PC-9 (cell line): ENCODE data around the gene SLC30A2. TPM values are rescaled to one million over a fixed set of nuclear protein-coding genes. Genes with fewer than 3 reads are reported as not detected.

Source experiments
- BruUV-seq: library from RNA; stranded (reverse); fragments of 400-500 nt; replicated peaks from 2 replicates; lab custom pipeline; 2021; lab: Mats Ljungman, UMichigan
- CTCF ChIA-PET: fragments of 300-600 bp; sonication (Branson Sonifier 250); formaldehyde crosslinking; loops from one replicate; lab custom pipeline; 2022; ENCODE audit warnings: antibody characterized with exemption; lab: Charles Lee
- POLR2A ChIA-PET: fragments of 300-600 bp; sonication (Branson Sonifier 250); formaldehyde crosslinking; loops from one replicate; lab custom pipeline; 2022; ENCODE audit warnings: antibody characterized with exemption; ENCODE audit not compliant: unreplicated experiment; lab: Charles Lee
- DNase-seq, 2 experiments: peaks; one replicate each; pipeline versions ENCODE4 v3.0.0 to v3.0.0-alpha.2; 2015 to 2022; ENCODE audit warnings: mixed read lengths in 1 of 2
- H2AFZ ChIP-seq: fragments of 200-600 bp; sonication (generic); 2 replicates; pipeline ENCODE4 v1.8.1; 2017; ENCODE audit warnings: antibody characterized with exemption
- H3F3A ChIP-seq: fragments of 200-600 bp; sonication (generic); 2 replicates; pipeline ENCODE4 v1.8.1; 2017; ENCODE audit warnings: antibody characterized with exemption, mild to moderate bottlenecking, low read depth; ENCODE audit not compliant: insufficient read depth
- H3K27ac ChIP-seq: fragments of 200-600 bp; sonication (generic); 2 replicates; pipeline ENCODE4 v1.6.1; 2016; ENCODE audit warnings: mixed run types
- H3K27me3 ChIP-seq: fragments of 200-600 bp; sonication (generic); 2 replicates; pipeline ENCODE4 v1.6.1; 2016; ENCODE audit warnings: low read depth, mixed run types; ENCODE audit not compliant: insufficient read depth
- H3K36me3 ChIP-seq: fragments of 200-600 bp; sonication (generic); 2 replicates; pipeline ENCODE4 v1.6.1; 2016; ENCODE audit warnings: low read depth, mixed run types
- H3K4me1 ChIP-seq: fragments of 200-600 bp; sonication (generic); replicated peaks from 2 replicates; pipeline ENCODE4 v1.6.1; 2016; ENCODE audit warnings: mixed run types; ENCODE audit not compliant: insufficient read depth
- H3K4me2 ChIP-seq: fragments of 200-600 bp; sonication (generic); 2 replicates; pipeline ENCODE4 v1.6.1; 2017; ENCODE audit warnings: mixed run types
- H3K4me3 ChIP-seq: fragments of 200-600 bp; sonication (generic); 2 replicates; pipeline ENCODE4 v1.6.1; 2016; ENCODE audit warnings: mixed run types
- H3K79me2 ChIP-seq: fragments of 200-600 bp; sonication (generic); 2 replicates; pipeline ENCODE4 v1.6.1; 2017; ENCODE audit warnings: low read depth, mixed run types
- H3K9me2 ChIP-seq: fragments of 200-600 bp; sonication (generic); 2 replicates; pipeline ENCODE4 v1.8.1; 2017; ENCODE audit warnings: mild to moderate bottlenecking; ENCODE audit not compliant: insufficient read depth
- H3K9me3 ChIP-seq: fragments of 200-600 bp; sonication (generic); 2 replicates; pipeline ENCODE4 v1.8.1; 2016; ENCODE audit warnings: low read depth; ENCODE audit not compliant: insufficient read depth
- H4K20me1 ChIP-seq: fragments of 200-600 bp; sonication (generic); 2 replicates; pipeline ENCODE4 v1.8.1; 2017; ENCODE audit not compliant: insufficient read depth
- CTCF ChIP-seq: fragments of 200-600 bp; sonication (generic); conservative IDR thresholded peaks from 2 replicates; pipeline ENCODE4 v1.6.1; 2017; ENCODE audit warnings: mixed run types, antibody characterized with exemption, mild to moderate bottlenecking, moderate library complexity
- EZH2 ChIP-seq: fragments of 200-600 bp; sonication (generic); IDR thresholded peaks from 2 replicates; pipeline ENCODE4 v1.8.0; 2017; ENCODE audit warnings: antibody characterized with exemption, low read depth
- intact Hi-C: fragments of 100-400 bp; cut with micrococcal nuclease; formaldehyde crosslinking; loops from one replicate; pipeline ENCODE4 v1.10.0; 2022; ENCODE audit not compliant: unreplicated experiment
- total RNA-seq: library from RNA; stranded (reverse); gene quantifications from 2 replicates; pipeline ENCODE4 v1.2.3, GENCODE V29; 2021

The SLC30A2 gene
- total RNA-seq, 1 experiment from 2014 or later, result not detected

- Histone ChIP-seq H3F3A (peaks cover 4% of the 10 kb centered on the region; the same call in 1 of the 2 replicates), H3K4me2 (no peak overlapping the region), H2AFZ (no peak overlapping the region), H3K27me3 (no peaks in the 10 kb centered on the region), H3K36me3 (no peaks in the 10 kb centered on the region), H3K4me3 (no peak overlapping the region), H4K20me1 (no peaks in the 10 kb centered on the region), H3K9me3 (no peaks in the 10 kb centered on the region), H3K79me2 (no peaks in the 10 kb centered on the region), H3K27ac (no peak overlapping the region), H3K9me2 (no peaks in the 10 kb centered on the region), H3K4me1 (peaks cover 6% of the 10 kb centered on the region)
- BruUV-seq, result no TSS peak
- intact Hi-C loops, result no loop called here
- POLR2A ChIA-PET, result no interaction called here
- TF ChIP-seq CTCF (no peak), EZH2 (no peak)
- no peak for DNase-seq
- CTCF ChIA-PET, result no interaction called here
Measured at GRCh38 chr1:25991937-25992688, 53.8 kb downstream of the SLC30A2 start.

DNA sequence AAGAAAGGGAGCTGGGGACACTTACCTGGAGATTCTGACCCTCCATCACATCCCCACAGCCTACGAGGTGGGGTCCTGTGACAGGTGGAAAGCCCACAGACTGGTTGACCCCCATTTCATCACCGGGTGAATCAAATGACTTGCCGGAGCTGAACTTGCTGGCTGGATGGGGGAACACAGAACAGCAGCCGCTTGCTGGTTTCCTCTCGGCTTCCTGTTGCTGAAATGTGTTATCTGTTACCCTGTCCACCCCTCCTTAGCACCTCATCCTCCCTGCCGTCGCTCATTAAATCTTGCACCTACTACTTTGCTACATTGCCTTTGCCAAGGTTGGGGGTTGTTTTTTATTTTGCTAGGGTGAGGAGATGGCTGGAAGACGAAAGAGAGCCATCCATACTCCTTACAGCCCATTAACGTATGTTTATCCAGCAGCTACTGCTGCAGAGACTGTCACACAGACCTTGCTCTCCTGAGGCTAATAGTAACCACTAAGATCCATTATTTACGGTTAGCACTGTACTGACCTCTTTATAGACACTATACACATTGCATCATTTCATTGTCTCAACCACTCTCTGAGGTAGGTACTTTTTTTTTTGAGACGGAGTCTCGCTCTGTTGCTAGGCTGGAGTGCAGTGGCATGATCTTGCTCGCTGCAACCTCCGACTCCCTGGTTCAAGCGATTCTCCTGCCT lies 55.1 kb downstream of the SLC30A2 start:
- H3K36me3 ChIP-seq, result no peaks in the 10 kb centered on the region
- ChIA-PET POLR2A (no interaction called here), CTCF (no interaction called here)
- no peak overlapping the region for H3K4me2 ChIP-seq
- no peaks in the 10 kb centered on the region for H3K9me3 ChIP-seq
- intact Hi-C loops, result no loop called here
- H3K9me2 ChIP-seq, result no peaks in the 10 kb centered on the region
- no peak for TF ChIP-seq CTCF
- no peak for TF ChIP-seq EZH2
- H4K20me1 ChIP-seq, result no peaks in the 10 kb centered on the region
- no peaks in the 10 kb centered on the region for H3K4me1 ChIP-seq
- no peak overlapping the region for H3K4me3 ChIP-seq
- no peak overlapping the region for H3K27ac ChIP-seq
- BruUV-seq, result no TSS peak
- no peaks in the 10 kb centered on the region for H3K79me2 ChIP-seq
- no peaks in the 10 kb centered on the region for H3F3A ChIP-seq
- no peak for DNase-seq
- no peak overlapping the region for H2AFZ ChIP-seq
- no peaks in the 10 kb centered on the region for H3K27me3 ChIP-seq

GRCh38 chr1:25990251-25990650 lies 55.7 kb downstream of the SLC30A2 start:
- intact Hi-C loops, result no loop called here
- ChIA-PET CTCF (no interaction called here), POLR2A (no interaction called here)
- no TSS peak for BruUV-seq
- no peak overlapping the region for H2AFZ ChIP-seq
- no peaks in the 10 kb centered on the region for H3F3A ChIP-seq
- H3K4me1 ChIP-seq, result no peaks in the 10 kb centered on the region
- no peak for TF ChIP-seq CTCF
- no peak for TF ChIP-seq EZH2
- no peak overlapping the region for H3K4me3 ChIP-seq
- no peaks in the 10 kb centered on the region for H3K9me2 ChIP-seq
- no peaks in the 10 kb centered on the region for H3K36me3 ChIP-seq
- no peaks in the 10 kb centered on the region for H3K79me2 ChIP-seq
- no peak for DNase-seq
- H3K27ac ChIP-seq, result no peak overlapping the region
- no peaks in the 10 kb centered on the region for H4K20me1 ChIP-seq
- H3K9me3 ChIP-seq, result no peaks in the 10 kb centered on the region
- no peak overlapping the region for H3K4me2 ChIP-seq
- no peaks in the 10 kb centered on the region for H3K27me3 ChIP-seq
